Sigmoid colon (tissue), 7 donors: ENCODE measurements around the gene CAPN1. TPM values are rescaled to one million over a fixed set of nuclear protein-coding genes. Genes with fewer than 3 reads are reported as not detected.

Experiments used
- DNase-seq: peaks from one replicate; pipeline ENCODE4 v3.0.0-alpha.2; 2019
- H3K27ac ChIP-seq, 4 donors: fragments of 200-600 bp; sonication (generic); one replicate each; pipeline ENCODE4 v1.5.1; 2016 to 2019; ENCODE audit warnings: mild to moderate bottlenecking in 1 of 4
- H3K27me3 ChIP-seq, 3 donors: fragments of 200-600 bp; sonication (generic); one replicate each; pipeline ENCODE4 v1.5.1; 2019; ENCODE audit warnings: mild to moderate bottlenecking in 1 of 3
- H3K36me3 ChIP-seq, 4 donors: fragments of 200-600 bp; sonication (generic); one replicate each; pipeline ENCODE4 v1.5.1; 2016 to 2019
- H3K4me1 ChIP-seq, 4 donors: fragments of 200-600 bp; sonication (generic); one replicate each; pipeline ENCODE4 v1.5.1; 2017 to 2019
- H3K4me3 ChIP-seq, 4 donors: fragments of 200-600 bp; sonication (generic); one replicate each; pipeline ENCODE4 v1.5.1; 2017 to 2019; ENCODE audit warnings: mild to moderate bottlenecking in 2 of 4, moderate library complexity in 1 of 4
- H3K9me3 ChIP-seq, 4 donors: fragments of 200-600 bp in 3 of 4; sonication (generic) in 3 of 4; one replicate each; pipeline versions ENCODE4 v1.5.1 to v1.6.1; 2013 to 2019
- CTCF ChIP-seq, 4 experiments: fragments of 450-650 bp in 3 of 4; fragments of 200-600 bp in 1 of 4; IDR thresholded peaks; one replicate each; pipeline ENCODE4 v1.5.1; 2016 to 2019; ENCODE audit warnings: antibody characterized with exemption in 4 of 4, mild to moderate bottlenecking in 3 of 4, moderate library complexity in 2 of 4
- EP300 ChIP-seq, 4 donors: sonication (generic); formaldehyde crosslinking; IDR thresholded peaks; one replicate each; pipeline ENCODE4 v1.6.1; 2017; ENCODE audit warnings: antibody characterized with exemption in 4 of 4
- POLR2A ChIP-seq, 2 donors: fragments of 450-650 bp; IDR thresholded peaks; one replicate each; pipeline ENCODE4 v1.6.1; 2016; ENCODE audit warnings: antibody characterized with exemption in 2 of 2, mild to moderate bottlenecking in 2 of 2, moderate library complexity in 2 of 2
- POLR2AphosphoS5 ChIP-seq, 4 donors: sonication (generic); formaldehyde crosslinking; IDR thresholded peaks; one replicate each; pipeline ENCODE4 v1.6.1; 2017; ENCODE audit warnings: antibody characterized with exemption in 4 of 4
- WGBS, 2 donors: extraction: QIAGEN DNeasy Blood & Tissue Kit; methylation state at CpG; one replicate each; pipeline ENCODE4 v1.1.7; 2013; 5-methylcytosine and 5-hydroxymethylcytosine counted together
- intact Hi-C: fragments of 100-400 bp; cut with DNase I; formaldehyde crosslinking; loops from one replicate; pipeline ENCODE4 v1.15.1; 2023
- polyA plus RNA-seq, 3 donors: library from polyadenylated mRNA; stranded (reverse); fragments of 200-250 nt; gene quantifications; one replicate each; pipeline ENCODE4 v1.2.3, GENCODE V29; 2013
- total RNA-seq, 4 donors: library from RNA; depleted of rRNA; stranded (reverse); fragments of >200 nt; gene quantifications; one replicate each; pipeline ENCODE4 v1.1.0, GENCODE V29; 2016
- donor health status: healthy with polysubstance abuse.
- donor health status: Bipolar disorder and iron deficiency.
- donor health status: healthy.

Gene CAPN1
- total and polyA plus RNA-seq, 7 donors: 84.5 to 245 (median 156) TPM

GRCh38 chr11:65204646-65205601, 23.2 kb downstream of the CAPN1 start:
- no peaks in the 10 kb centered on the region for H3K27me3 ChIP-seq
- TF ChIP-seq POLR2AphosphoS5 (IDR thresholded peaks at IDR 0.05) (no peak), CTCF (IDR thresholded peaks at IDR 0.05) (peak; percentile 54 to 82 (median 68))
- H3K4me3 ChIP-seq: no peak overlapping the region
- H3K4me1 ChIP-seq: no peaks in the 10 kb centered on the region
- H3K9me3 ChIP-seq: no peaks in the 10 kb centered on the region
- DNase-seq: peak; percentile 65
- 64 to 70% methylated on average over 38 of the region's 38 CpGs for WGBS, 2 donors
- H3K36me3 ChIP-seq: peaks cover 32 to 89% (median 54%) of the 10 kb centered on the region in 4 donors
- intact Hi-C loops: loop anchor here (10.0 kb wide), 1 partner anchor 50 kb away; no protein-coding TSS in a partner anchor
- H3K27ac ChIP-seq: no peak overlapping the region

GRCh38 chr11:65205602-65205967, 23.9 kb downstream of the CAPN1 start:
- H3K27me3 ChIP-seq: no peaks in the 10 kb centered on the region
- no peaks in the 10 kb centered on the region for H3K4me1 ChIP-seq
- WGBS, 2 donors: 47 to 77% methylated on average over 3 of the region's 3 CpGs
- intact Hi-C loops: loop anchor here (10.0 kb wide), 1 partner anchor 49 kb away; no protein-coding TSS in a partner anchor
- TF ChIP-seq CTCF (IDR thresholded peaks at IDR 0.05): no peak
- no peak for TF ChIP-seq EP300 (IDR thresholded peaks at IDR 0.05)
- no peak for TF ChIP-seq POLR2A (IDR thresholded peaks at IDR 0.05)
- no peak for TF ChIP-seq POLR2AphosphoS5 (IDR thresholded peaks at IDR 0.05)
- H3K4me3 ChIP-seq: no peak overlapping the region
- DNase-seq: peak; percentile 52
- no peaks in the 10 kb centered on the region for H3K9me3 ChIP-seq
- H3K36me3 ChIP-seq: peaks cover 39 to 89% (median 57%) of the 10 kb centered on the region in 4 donors
- H3K27ac ChIP-seq: no peak overlapping the region

GRCh38 chr11:65206441-65206841, 24.7 kb downstream of the CAPN1 start:
- Histone ChIP-seq H3K4me1 (no peaks in the 10 kb centered on the region), H3K9me3 (no peaks in the 10 kb centered on the region), H3K27ac (no peak overlapping the region), H3K4me3 (no peak overlapping the region), H3K27me3 (no peaks in the 10 kb centered on the region), H3K36me3 (peaks cover 40 to 97% (median 65%) of the 10 kb centered on the region in 4 donors)
- peak; percentile 54 for DNase-seq
- 95 to 96% methylated on average over 17 of the region's 17 CpGs for WGBS, 2 donors
- intact Hi-C loops: loop anchor here (10.0 kb wide), 1 partner anchor 48 kb away; no protein-coding TSS in a partner anchor
- TF ChIP-seq POLR2A (IDR thresholded peaks at IDR 0.05) (no peak), POLR2AphosphoS5 (IDR thresholded peaks at IDR 0.05) (no peak), EP300 (IDR thresholded peaks at IDR 0.05) (no peak), CTCF (IDR thresholded peaks at IDR 0.05) (no peak)

GRCh38 chr11:65206901-65207300, 25.2 kb downstream of the CAPN1 start:
- no peaks in the 10 kb centered on the region for H3K27me3 ChIP-seq
- H3K36me3 ChIP-seq: peaks cover 40 to 100% (median 67%) of the 10 kb centered on the region in 4 donors
- WGBS, 2 donors: 90 to 96% methylated on average over 7 of the region's 7 CpGs
- H3K9me3 ChIP-seq: no peaks in the 10 kb centered on the region
- TF ChIP-seq POLR2AphosphoS5 (IDR thresholded peaks at IDR 0.05): no peak
- no peak for TF ChIP-seq CTCF (IDR thresholded peaks at IDR 0.05)
- TF ChIP-seq POLR2A (IDR thresholded peaks at IDR 0.05): no peak
- no peak for TF ChIP-seq EP300 (IDR thresholded peaks at IDR 0.05)
- no peak for DNase-seq
- H3K27ac ChIP-seq: no peak overlapping the region
- H3K4me3 ChIP-seq: no peak overlapping the region
- intact Hi-C loops: loop anchor here (10.0 kb wide), 1 partner anchor 48 kb away; no protein-coding TSS in a partner anchor
- H3K4me1 ChIP-seq: no peaks in the 10 kb centered on the region
